Measurements from ENCODE around the gene ROGDI.

The ROGDI gene

GRCh38 chr16:4783951-4784336 is 18.5 kb downstream of the ROGDI start:
- Histone ChIP-seq H3K27me3 (ENCODE audit: control insufficient read depth, insufficient read depth, low read length) (no peaks in the 10 kb centered on the region), H3K79me2 (no peaks in the 10 kb centered on the region)

GRCh38 chr16:4783251-4783950 is 19.0 kb downstream of the ROGDI start:
- Histone ChIP-seq H3K4me3 (ENCODE audit: low read depth, low read length) (no peak overlapping the region), H2AFZ (no peak overlapping the region), H3K9ac (no peak overlapping the region), H3K27me3 (ENCODE audit: control insufficient read depth, insufficient read depth, low read length) (no peaks in the 10 kb centered on the region), H3K4me1 (no peaks in the 10 kb centered on the region), H3K36me3 (ENCODE audit: control insufficient read depth, insufficient read depth, low read length) (no peaks in the 10 kb centered on the region), H3K9me3 (ENCODE audit: control insufficient read depth, low read length) (no peaks in the 10 kb centered on the region), H3K79me2 (no peaks in the 10 kb centered on the region), H3K27ac (no peak overlapping the region), H3K4me2 (ENCODE audit: low read length) (no peak overlapping the region)
- no peak for TF ChIP-seq CTCF (IDR thresholded peaks at IDR 0.05)

More at GRCh38 chr16:4783951-4784336, 18.5 kb downstream of the ROGDI start:
- Histone ChIP-seq H2AFZ (no peak overlapping the region), H3K4me1 (no peaks in the 10 kb centered on the region), H3K27ac (no peak overlapping the region), H3K4me3 (ENCODE audit: low read depth, low read length) (no peak overlapping the region), H3K9me3 (ENCODE audit: control insufficient read depth, low read length) (no peaks in the 10 kb centered on the region), H3K9ac (no peak overlapping the region), H3K36me3 (ENCODE audit: control insufficient read depth, insufficient read depth, low read length) (no peaks in the 10 kb centered on the region), H3K4me2 (ENCODE audit: low read length) (no peak overlapping the region)
- TF ChIP-seq CTCF (IDR thresholded peaks at IDR 0.05): no peak

- no peak overlapping the region for H2AFZ ChIP-seq
- no peak overlapping the region for H3K9ac ChIP-seq
- TF ChIP-seq CTCF (IDR thresholded peaks at IDR 0.05): no peak
- no peak overlapping the region for H3K27ac ChIP-seq
- H3K79me2 ChIP-seq: no peaks in the 10 kb centered on the region
- H3K4me3 ChIP-seq (ENCODE audit: low read depth, low read length): no peak overlapping the region
- H3K4me1 ChIP-seq: no peaks in the 10 kb centered on the region
- H3K36me3 ChIP-seq (ENCODE audit: control insufficient read depth, insufficient read depth, low read length): no peaks in the 10 kb centered on the region
- no peaks in the 10 kb centered on the region for H3K9me3 ChIP-seq (ENCODE audit: control insufficient read depth, low read length)
- no peak overlapping the region for H3K4me2 ChIP-seq (ENCODE audit: low read length)
- no peaks in the 10 kb centered on the region for H3K27me3 ChIP-seq (ENCODE audit: control insufficient read depth, insufficient read depth, low read length)
These were observed 22.2 kb downstream of the ROGDI start for GRCh38 chr16:4780235-4780634.

DNA sequence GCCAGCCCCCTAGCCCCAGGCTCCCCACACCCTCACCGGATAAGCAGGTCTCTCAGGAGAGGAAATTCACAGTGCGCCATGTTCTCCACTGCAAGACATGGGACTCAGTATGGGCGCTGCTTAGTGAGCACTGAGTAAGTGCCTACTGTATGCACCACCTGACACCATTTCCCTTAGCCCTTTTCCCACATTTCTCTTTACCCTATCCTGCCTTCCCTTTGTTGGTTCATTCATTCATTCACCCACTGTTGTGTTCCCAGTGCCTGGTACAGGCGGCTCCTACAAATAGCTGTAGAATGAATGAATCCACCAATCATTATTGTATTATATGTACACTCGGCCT is 24.4 kb downstream of the ROGDI start:
- Histone ChIP-seq H3K9ac (no peak overlapping the region), H3K27ac (no peak overlapping the region)

More for the DNA sequence above, 24.4 kb downstream of the ROGDI start:
- H3K36me3 ChIP-seq (ENCODE audit: control insufficient read depth, insufficient read depth, low read length): no peaks in the 10 kb centered on the region
- no peak for TF ChIP-seq CTCF (IDR thresholded peaks at IDR 0.05)
- H3K4me3 ChIP-seq (ENCODE audit: low read depth, low read length): no peak overlapping the region
- no peak overlapping the region for H2AFZ ChIP-seq
- H3K4me1 ChIP-seq: no peaks in the 10 kb centered on the region
- H3K79me2 ChIP-seq: no peaks in the 10 kb centered on the region
- H3K9me3 ChIP-seq (ENCODE audit: control insufficient read depth, low read length): no peaks in the 10 kb centered on the region
- H3K27me3 ChIP-seq (ENCODE audit: control insufficient read depth, insufficient read depth, low read length): no peaks in the 10 kb centered on the region
- no peak overlapping the region for H3K4me2 ChIP-seq (ENCODE audit: low read length)
